Breast epithelium (tissue), 4 donors: Measurements from ENCODE around the gene OTUB2. TPM values are rescaled to one million over a fixed set of nuclear protein-coding genes. Genes with fewer than 3 reads are reported as not detected.

Source experiments
- DNase-seq, 2 donors: peaks; one replicate each; pipeline ENCODE4 v3.0.0-alpha.2; 2019; ENCODE audit warnings: low spot score in 2 of 2
- H3K27ac ChIP-seq, 2 donors: fragments of 200-600 bp; sonication (generic) in 1 of 2; one replicate each; pipeline ENCODE4 v1.5.1; 2016 to 2019; ENCODE audit warnings: mild to moderate bottlenecking in 1 of 2
- H3K27me3 ChIP-seq, 2 donors: fragments of 200-600 bp; sonication (generic) in 1 of 2; one replicate each; pipeline versions ENCODE4 v1.5.1 to v1.6.0; 2017 to 2019; ENCODE audit warnings: control low read depth in 1 of 2, mild to moderate bottlenecking in 1 of 2
- H3K36me3 ChIP-seq: fragments of 200-600 bp; one replicate; pipeline ENCODE4 v1.5.1; 2019
- H3K4me1 ChIP-seq, 2 donors: fragments of 200-600 bp; sonication (generic); one replicate each; pipeline ENCODE4 v1.5.1; 2016 to 2019; ENCODE audit warnings: control low read depth in 1 of 2
- H3K4me3 ChIP-seq, 3 donors: fragments of 200-600 bp; sonication (generic); 1 replicate in 2 of 3; 2 replicates in 1 of 3; pipeline ENCODE4 v1.5.1; 2016 to 2019; ENCODE audit warnings: mild to moderate bottlenecking in 3 of 3, moderate library complexity in 2 of 3
- H3K9me3 ChIP-seq, 2 donors: fragments of 200-600 bp; sonication (generic) in 1 of 2; one replicate each; pipeline ENCODE4 v1.5.1; 2016 to 2019; ENCODE audit warnings: control low read depth in 1 of 2
- POLR2A ChIP-seq: fragments of 450-650 bp; IDR thresholded peaks from one replicate; pipeline ENCODE4 v1.6.1; 2016; ENCODE audit warnings: antibody characterized with exemption, mild to moderate bottlenecking, moderate library complexity
- POLR2AphosphoS5 ChIP-seq, 3 donors: sonication (generic); formaldehyde crosslinking; IDR thresholded peaks; one replicate each; pipeline ENCODE4 v1.6.1; 2017; ENCODE audit warnings: antibody characterized with exemption in 3 of 3
- intact Hi-C: fragments of 100-400 bp; cut with DNase I; formaldehyde crosslinking; loops from one replicate; pipeline ENCODE4 v1.15.1; 2023; ENCODE audit warnings: low total_unique reads
- total RNA-seq, 3 donors: library from RNA; depleted of rRNA; stranded (reverse); fragments of >200 nt; gene quantifications; one replicate each; pipeline ENCODE4 v1.1.0, GENCODE V29; 2016
- TF ChIP-seq, protein P1 (sequence below), 3 donors: fragments of 450-650 bp; IDR thresholded peaks; one replicate each; pipeline ENCODE4 v1.5.1; 2016 to 2017; ENCODE audit warnings: antibody characterized with exemption in 3 of 3, mild to moderate bottlenecking in 3 of 3, moderate library complexity in 3 of 3

The OTUB2 gene
- total RNA-seq, 3 donors from 2014 or later: 0.64 to 1.6 (median 0.73) TPM

DNA sequence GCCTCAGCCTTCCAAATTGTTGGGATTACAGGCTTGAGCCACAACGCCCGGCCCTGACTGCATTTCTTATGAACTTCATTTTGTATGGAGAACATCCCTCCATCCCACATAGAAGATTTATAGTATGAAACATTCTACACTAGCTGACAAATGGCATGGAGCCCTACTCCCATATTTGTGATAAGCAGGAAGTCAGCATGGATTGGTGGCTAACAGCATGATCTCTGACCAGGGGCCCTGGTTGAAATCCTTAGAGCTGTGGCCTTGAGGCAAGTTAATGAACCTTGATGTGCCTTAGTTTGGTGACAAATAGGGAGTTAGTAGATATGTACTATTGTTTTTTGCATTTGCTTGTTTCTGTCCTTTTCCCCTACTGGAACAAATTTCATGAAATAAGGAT lies 67.3 kb downstream of the OTUB2 start:
- Histone ChIP-seq H3K4me3 (no peak overlapping the region), H3K27ac (no peak overlapping the region), H3K36me3 (no peaks in the 10 kb centered on the region), H3K27me3 (no peaks in the 10 kb centered on the region), H3K9me3 (no peaks in the 10 kb centered on the region), H3K4me1 (no peaks in the 10 kb centered on the region)
- TF ChIP-seq, protein P1, sequence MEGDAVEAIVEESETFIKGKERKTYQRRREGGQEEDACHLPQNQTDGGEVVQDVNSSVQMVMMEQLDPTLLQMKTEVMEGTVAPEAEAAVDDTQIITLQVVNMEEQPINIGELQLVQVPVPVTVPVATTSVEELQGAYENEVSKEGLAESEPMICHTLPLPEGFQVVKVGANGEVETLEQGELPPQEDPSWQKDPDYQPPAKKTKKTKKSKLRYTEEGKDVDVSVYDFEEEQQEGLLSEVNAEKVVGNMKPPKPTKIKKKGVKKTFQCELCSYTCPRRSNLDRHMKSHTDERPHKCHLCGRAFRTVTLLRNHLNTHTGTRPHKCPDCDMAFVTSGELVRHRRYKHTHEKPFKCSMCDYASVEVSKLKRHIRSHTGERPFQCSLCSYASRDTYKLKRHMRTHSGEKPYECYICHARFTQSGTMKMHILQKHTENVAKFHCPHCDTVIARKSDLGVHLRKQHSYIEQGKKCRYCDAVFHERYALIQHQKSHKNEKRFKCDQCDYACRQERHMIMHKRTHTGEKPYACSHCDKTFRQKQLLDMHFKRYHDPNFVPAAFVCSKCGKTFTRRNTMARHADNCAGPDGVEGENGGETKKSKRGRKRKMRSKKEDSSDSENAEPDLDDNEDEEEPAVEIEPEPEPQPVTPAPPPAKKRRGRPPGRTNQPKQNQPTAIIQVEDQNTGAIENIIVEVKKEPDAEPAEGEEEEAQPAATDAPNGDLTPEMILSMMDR (IDR thresholded peaks at IDR 0.05): no peak
- no peak for TF ChIP-seq POLR2AphosphoS5 (IDR thresholded peaks at IDR 0.05)
- TF ChIP-seq POLR2A: no peak
- intact Hi-C loops: no loop called here
- no peak for DNase-seq

- Histone ChIP-seq H3K36me3 (no peaks in the 10 kb centered on the region), H3K27ac (no peak overlapping the region), H3K4me3 (no peak overlapping the region), H3K27me3 (no peaks in the 10 kb centered on the region), H3K9me3 (no peaks in the 10 kb centered on the region), H3K4me1 (no peaks in the 10 kb centered on the region)
- no peak for DNase-seq
- TF ChIP-seq, protein P1 (IDR thresholded peaks at IDR 0.05): no peak
- intact Hi-C loops: no loop called here
Observed at GRCh38 chr14:94097091-94097490, 71.0 kb downstream of the OTUB2 start.

Other genes with a start within 250 kb of the OTUB2 start
- gene PRIMA1, start 237.9 kb upstream of the OTUB2 start, total RNA-seq: 1 to 10 TPM in 2 of 3 donors, under 1 TPM in 1; 0.98 to 2.1 (median 1.3) TPM
- gene FAM181A, start 99.0 kb upstream of the OTUB2 start, total RNA-seq: not detected
- 1 to 10 TPM in 2 of 3 donors, not detected in 1; 1.3 to 2.0 TPM for gene ASB2, start 49.8 kb upstream of the OTUB2 start, total RNA-seq
- not detected for gene CCDC197, start 29.0 kb upstream of the OTUB2 start, total RNA-seq
- 100 to 1,000 TPM; 156 to 201 (median 172) TPM for gene DDX24, start 54.9 kb downstream of the OTUB2 start, total RNA-seq
- 10 to 100 TPM in 2 of 3 donors, 1 to 10 TPM in 1; 6.6 to 14.5 (median 10.6) TPM for gene IFI27L1, start 55.0 kb downstream of the OTUB2 start, total RNA-seq
- gene IFI27, start 84.4 kb downstream of the OTUB2 start, total RNA-seq: 100 to 1,000 TPM; 101 to 196 (median 160) TPM
- 10 to 100 TPM; 74.2 to 98.8 (median 92.1) TPM for gene IFI27L2, start 103.3 kb downstream of the OTUB2 start, total RNA-seq
- 1 to 10 TPM in 2 of 3 donors, under 1 TPM in 1; 0.48 to 7.9 (median 7.2) TPM for gene PPP4R4, start 148.0 kb downstream of the OTUB2 start, total RNA-seq